GM18867 (cell line): Measurements from ENCODE around the gene C14orf132.

Source experiments
- ATAC-seq: cut with Tn5 transposase; IDR thresholded peaks from one replicate; pipeline ENCODE4 v1.9.1; 2021; ENCODE audit warnings: mild to moderate bottlenecking, moderate library complexity; ENCODE audit not compliant: unreplicated experiment

The C14orf132 gene

GRCh38 chr14:96139879-96140278, 100.7 kb downstream of the C14orf132 start:
- ATAC-seq, result no peak

- no peak for ATAC-seq
Observed at GRCh38 chr14:96140952-96141351, 101.8 kb downstream of the C14orf132 start.
